ENCODE measurements around the gene CACHD1. TPM values are rescaled to one million over a fixed set of nuclear protein-coding genes. Genes with fewer than 3 reads are reported as not detected.

Gene CACHD1
- polyA plus RNA-seq, 1 of the 3 experiments (the other 2 are of a cell fraction), result 2.2 TPM

GRCh38 chr1:64624218-64624713 is 154.3 kb downstream of the CACHD1 start:
- TF ChIP-seq RAD21 (IDR thresholded peaks at IDR 0.05; ENCODE audit: low read length) (no peak), EZH2phosphoT487 (IDR thresholded peaks at IDR 0.05; ENCODE audit: borderline replicate concordance, low read depth) (no peak), YY1 (IDR thresholded peaks at IDR 0.05; ENCODE audit: low read depth) (no peak), ELF1 (IDR thresholded peaks at IDR 0.05) (no peak), EP300 (IDR thresholded peaks at IDR 0.05; ENCODE audit: borderline replicate concordance in 1 of 2, low read depth in 1 of 2, low read length in 1 of 2) (no peak), RXRA (IDR thresholded peaks at IDR 0.05; ENCODE audit: borderline replicate concordance, low read depth) (0 out of 2 replicates have a peak, but pooled peaks have one; percentile 1), CHD2 (IDR thresholded peaks at IDR 0.05; ENCODE audit: low read length, partially characterized antibody) (no peak), FOXJ3 (CRISPR knock-in tag; IDR thresholded peaks at IDR 0.05) (no peak), MXI1 (IDR thresholded peaks at IDR 0.05; ENCODE audit: low read depth, low read length) (0 out of 2 replicates have a peak, but pooled peaks have one; percentile 13), TCF12 (IDR thresholded peaks at IDR 0.05) (0 out of 2 replicates have a peak, but pooled peaks have one; percentile 3), REST (IDR thresholded peaks at IDR 0.05; ENCODE audit: low read depth, low read length) (no peak), RCOR1 (IDR thresholded peaks at IDR 0.05; ENCODE audit: low read length) (no peak), PBX3 (IDR thresholded peaks at IDR 0.05) (no peak), SIN3A (IDR thresholded peaks at IDR 0.05; ENCODE audit: borderline replicate concordance, low read depth, low read length) (no peak), USF1 (IDR thresholded peaks at IDR 0.05; ENCODE audit: borderline replicate concordance, low read depth) (no peak), FOXM1 (IDR thresholded peaks at IDR 0.05; ENCODE audit: low read depth) (no peak)
- TF ChIP-seq, protein P1, sequence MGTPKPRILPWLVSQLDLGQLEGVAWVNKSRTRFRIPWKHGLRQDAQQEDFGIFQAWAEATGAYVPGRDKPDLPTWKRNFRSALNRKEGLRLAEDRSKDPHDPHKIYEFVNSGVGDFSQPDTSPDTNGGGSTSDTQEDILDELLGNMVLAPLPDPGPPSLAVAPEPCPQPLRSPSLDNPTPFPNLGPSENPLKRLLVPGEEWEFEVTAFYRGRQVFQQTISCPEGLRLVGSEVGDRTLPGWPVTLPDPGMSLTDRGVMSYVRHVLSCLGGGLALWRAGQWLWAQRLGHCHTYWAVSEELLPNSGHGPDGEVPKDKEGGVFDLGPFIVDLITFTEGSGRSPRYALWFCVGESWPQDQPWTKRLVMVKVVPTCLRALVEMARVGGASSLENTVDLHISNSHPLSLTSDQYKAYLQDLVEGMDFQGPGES (IDR thresholded peaks at IDR 0.05; ENCODE audit: low read depth, low read length), result no peak
- TF ChIP-seq, protein P2, sequence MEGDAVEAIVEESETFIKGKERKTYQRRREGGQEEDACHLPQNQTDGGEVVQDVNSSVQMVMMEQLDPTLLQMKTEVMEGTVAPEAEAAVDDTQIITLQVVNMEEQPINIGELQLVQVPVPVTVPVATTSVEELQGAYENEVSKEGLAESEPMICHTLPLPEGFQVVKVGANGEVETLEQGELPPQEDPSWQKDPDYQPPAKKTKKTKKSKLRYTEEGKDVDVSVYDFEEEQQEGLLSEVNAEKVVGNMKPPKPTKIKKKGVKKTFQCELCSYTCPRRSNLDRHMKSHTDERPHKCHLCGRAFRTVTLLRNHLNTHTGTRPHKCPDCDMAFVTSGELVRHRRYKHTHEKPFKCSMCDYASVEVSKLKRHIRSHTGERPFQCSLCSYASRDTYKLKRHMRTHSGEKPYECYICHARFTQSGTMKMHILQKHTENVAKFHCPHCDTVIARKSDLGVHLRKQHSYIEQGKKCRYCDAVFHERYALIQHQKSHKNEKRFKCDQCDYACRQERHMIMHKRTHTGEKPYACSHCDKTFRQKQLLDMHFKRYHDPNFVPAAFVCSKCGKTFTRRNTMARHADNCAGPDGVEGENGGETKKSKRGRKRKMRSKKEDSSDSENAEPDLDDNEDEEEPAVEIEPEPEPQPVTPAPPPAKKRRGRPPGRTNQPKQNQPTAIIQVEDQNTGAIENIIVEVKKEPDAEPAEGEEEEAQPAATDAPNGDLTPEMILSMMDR (IDR thresholded peaks at IDR 0.05), result no peak
- Histone ChIP-seq H3K4me2 (0 out of 2 replicates have a peak overlapping the region, but pooled peaks have one; percentile 19), H3K27me3 (ENCODE audit: insufficient read depth) (no peaks in the 10 kb centered on the region), H3K36me3 (replicated peaks in 1 of 2; ENCODE audit: control insufficient read depth in 1 of 2, insufficient read depth in 2 of 2, low read length in 1 of 2) (peaks cover 0 to 2% of the 10 kb centered on the region in 2 experiments), H3K27ac (ENCODE audit: low read depth in 2 of 2, low read length in 1 of 2) (peak overlapping the region; percentile 19 to 96; a peak in 3 of 4 replicates), H3F3A (replicated peaks; ENCODE audit: insufficient read depth) (peaks cover 5% of the 10 kb centered on the region), H3K79me2 (ENCODE audit: insufficient read depth) (no peaks in the 10 kb centered on the region; the same call in 1 of the 2 replicates), H3K9me3 (no peaks in the 10 kb centered on the region), H3K4me1 (ENCODE audit: control insufficient read depth in 1 of 2, insufficient read depth in 2 of 2, low read depth in 1 of 2, low read length in 1 of 2) (peaks cover 12 to 27% of the 10 kb centered on the region in 2 experiments; a peak in 3 of 4 replicates), H3K9me2 (no peaks in the 10 kb centered on the region), H3K9ac (no peak overlapping the region), H3K4me3 (ENCODE audit: low read depth in 2 of 2, low read length in 1 of 2) (no peak overlapping the region), H2AFZ (ENCODE audit: low read depth) (no peak overlapping the region), H4K20me1 (ENCODE audit: insufficient read depth) (peaks cover 5% of the 10 kb centered on the region; the same call in 1 of the 2 replicates)
- ChIA-PET POLR2A (no interaction called here), CTCF (interaction anchor here (0.7 to 1.5 kb wide), 7 partner anchors 11 to 122 kb away, joined by 3 to 5 read pairs (median 3); no protein-coding TSS in a partner anchor)
- 40% methylated on average over 1 of the region's 1 CpG for WGBS (ENCODE audit: low lambda C conversion rate)
- DNase-seq, result peak; percentile 16
